Esophagus mucosa (tissue), 1 donor: ENCODE measurements around the gene ERP27. TPM values are rescaled to one million over a fixed set of nuclear protein-coding genes. Genes with fewer than 3 reads are reported as not detected.
A peak's percentile ranks its signal among the peaks of the same experiment; 100 is the strongest.

Experiments used
- ATAC-seq: fragments of 200-7000 bp; cut with Tn5 transposase; one replicate; pipeline ENCODE4 v1.9.1; 2020
- total RNA-seq: library from RNA; stranded (reverse); gene quantifications from one replicate; pipeline ENCODE4 v1.2.4, GENCODE V29; 2023
- donor health status: DM: yes; HTN: yes; CAD: no.

ERP27 gene
- total RNA-seq, 1 donor from 2014 or later, result 4.5 TPM

- no peak for ATAC-seq
Observed at GRCh38 chr12:14959463-14959862, 21.1 kb upstream of the ERP27 start.

- ATAC-seq, result no peak
Observed at GRCh38 chr12:14959126-14959440, 20.7 kb upstream of the ERP27 start.

- no peak for ATAC-seq
Observed at GRCh38 chr12:14958361-14959125, 20.2 kb upstream of the ERP27 start.

- ATAC-seq, result no peak
Observed at GRCh38 chr12:14957551-14958168, 19.3 kb upstream of the ERP27 start.

GRCh38 chr12:14956905-14957304 is 18.6 kb upstream of the ERP27 start:
- ATAC-seq, result no peak

GRCh38 chr12:14956024-14956891 is 17.9 kb upstream of the ERP27 start:
- ATAC-seq, result no peak

- no peak for ATAC-seq
Observed at GRCh38 chr12:14954269-14954668, 15.9 kb upstream of the ERP27 start.

- no peak for ATAC-seq
Observed at GRCh38 chr12:14953752-14954151, 15.4 kb upstream of the ERP27 start.

GRCh38 chr12:14952299-14952921 is 14.1 kb upstream of the ERP27 start:
- peak; percentile 83 for ATAC-seq

- ATAC-seq, result no peak
Observed at GRCh38 chr12:14951851-14952250, 13.5 kb upstream of the ERP27 start.

GRCh38 chr12:14950982-14951746 is 12.8 kb upstream of the ERP27 start:
- peak; percentile 74 for ATAC-seq

GRCh38 chr12:14950421-14950820 is 12.1 kb upstream of the ERP27 start:
- ATAC-seq, result no peak

- no peak for ATAC-seq
Observed at GRCh38 chr12:14949631-14950030, 11.3 kb upstream of the ERP27 start.

GRCh38 chr12:14948672-14949071 is 10.3 kb upstream of the ERP27 start:
- ATAC-seq, result peak; percentile 76

GRCh38 chr12:14946861-14947260 is 8.5 kb upstream of the ERP27 start:
- no peak for ATAC-seq

GRCh38 chr12:14946162-14946561 is 7.8 kb upstream of the ERP27 start:
- no peak for ATAC-seq

GRCh38 chr12:14942196-14942931 is 4.0 kb upstream of the ERP27 start:
- no peak for ATAC-seq

- ATAC-seq, result no peak
Observed at GRCh38 chr12:14941369-14941768, 3.0 kb upstream of the ERP27 start.

- ATAC-seq, result peak; percentile 32
Observed at GRCh38 chr12:14937689-14938088, 648 bp downstream of the ERP27 start.

- no peak for ATAC-seq
Observed at GRCh38 chr12:14937014-14937413, 1.3 kb downstream of the ERP27 start.

- ATAC-seq, result no peak
Observed at GRCh38 chr12:14936224-14936861, 2.0 kb downstream of the ERP27 start.
